ENCODE results near the gene FBXO4.
"Not testable (repeated sequence)": the region's sequence is repeated elsewhere in the genome, so short reads cannot be mapped to it uniquely, and the experiment has no call there.

The FBXO4 gene

GRCh38 chr5:41980870-41981269 is 55.8 kb downstream of the FBXO4 start:
- no peak for DNase-seq (ENCODE audit: low spot score)

GRCh38 chr5:41982858-41983257 is 57.8 kb downstream of the FBXO4 start:
- DNase-seq (ENCODE audit: low spot score): not testable (repeated sequence)

GRCh38 chr5:41983284-41983683 is 58.2 kb downstream of the FBXO4 start:
- no peak for DNase-seq (ENCODE audit: low spot score)

- no peak for DNase-seq (ENCODE audit: low spot score)
Observed at GRCh38 chr5:41985945-41986695, 61.0 kb downstream of the FBXO4 start.
